Measurements from ENCODE around the gene ZFP69B.
"Not testable (repeated sequence)": the region's sequence is repeated elsewhere in the genome, so short reads cannot be mapped to it uniquely, and the experiment has no call there.

Gene ZFP69B

DNA sequence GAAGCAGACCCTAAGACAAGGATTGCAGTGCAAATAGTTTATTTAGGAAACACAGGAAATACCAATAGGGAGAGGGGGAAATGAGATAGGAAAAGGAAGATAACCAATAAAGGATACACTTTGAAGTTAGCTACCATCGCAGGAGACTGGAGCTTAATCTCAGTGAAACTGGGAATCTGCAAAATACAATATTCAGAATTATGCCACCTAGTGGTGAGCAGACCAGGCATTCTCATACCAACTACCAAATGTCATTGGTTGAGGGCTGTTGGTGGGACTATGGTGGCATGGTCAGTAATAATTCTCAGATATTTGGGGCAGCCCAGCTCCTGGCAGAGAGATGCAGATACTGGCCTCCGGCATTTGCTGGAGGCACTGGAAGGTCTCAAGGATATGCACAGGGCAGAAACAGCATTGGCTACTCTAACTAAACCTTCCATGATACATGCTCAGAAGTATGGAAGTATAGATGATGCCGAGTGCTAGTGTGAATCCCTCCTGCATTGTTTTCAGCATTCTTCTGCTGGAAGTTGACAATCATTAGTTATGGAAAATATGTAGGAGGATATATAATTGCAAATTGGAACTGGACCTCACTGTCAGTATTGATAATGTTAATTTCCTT, 11.8 kb upstream of the ZFP69B start:
- DNase-seq, result no peak

DNA sequence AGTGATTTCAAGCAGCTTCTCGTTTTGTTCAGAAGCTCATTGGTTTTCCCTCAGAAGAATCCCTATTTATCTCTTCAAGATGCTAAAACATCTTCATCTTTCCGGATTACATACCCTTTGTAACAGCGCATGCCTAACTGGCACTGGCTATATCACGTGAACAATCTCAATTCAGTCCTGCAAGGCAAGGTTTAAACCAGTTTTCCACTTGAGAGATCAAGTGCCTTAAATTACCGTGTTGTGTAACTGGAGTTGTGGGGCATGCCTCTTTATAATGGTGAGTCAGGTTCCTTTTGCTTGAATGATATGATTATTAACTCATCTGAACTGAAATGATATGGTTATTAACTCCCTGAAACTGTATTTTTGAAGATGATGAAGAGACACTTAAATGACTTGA, 11.0 kb upstream of the ZFP69B start:
- DNase-seq, result no peak

- DNase-seq, result peak; percentile 71
Observed at GRCh38 chr1:40450495-40451237, 390 bp downstream of the ZFP69B start.

DNA sequence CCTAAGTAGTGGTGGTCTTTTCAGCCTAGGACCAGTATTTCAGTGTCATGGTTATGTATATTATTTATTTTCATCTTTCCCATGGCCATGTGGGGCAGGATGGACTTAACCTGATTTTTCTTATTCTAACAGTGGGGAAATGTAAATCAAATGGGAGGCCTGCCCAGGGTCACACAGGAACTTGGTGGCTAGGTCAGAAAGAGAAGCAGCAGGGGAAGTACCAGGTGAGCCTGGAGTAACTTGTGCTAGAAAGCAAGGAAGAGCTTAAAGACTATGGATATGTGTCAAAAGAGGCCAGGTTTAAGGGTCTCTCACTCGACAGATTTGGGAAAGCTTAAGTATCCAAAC, 936 bp downstream of the ZFP69B start:
- no peak for DNase-seq

GRCh38 chr1:40454873-40455272, 4.6 kb downstream of the ZFP69B start:
- no peak for DNase-seq

DNA sequence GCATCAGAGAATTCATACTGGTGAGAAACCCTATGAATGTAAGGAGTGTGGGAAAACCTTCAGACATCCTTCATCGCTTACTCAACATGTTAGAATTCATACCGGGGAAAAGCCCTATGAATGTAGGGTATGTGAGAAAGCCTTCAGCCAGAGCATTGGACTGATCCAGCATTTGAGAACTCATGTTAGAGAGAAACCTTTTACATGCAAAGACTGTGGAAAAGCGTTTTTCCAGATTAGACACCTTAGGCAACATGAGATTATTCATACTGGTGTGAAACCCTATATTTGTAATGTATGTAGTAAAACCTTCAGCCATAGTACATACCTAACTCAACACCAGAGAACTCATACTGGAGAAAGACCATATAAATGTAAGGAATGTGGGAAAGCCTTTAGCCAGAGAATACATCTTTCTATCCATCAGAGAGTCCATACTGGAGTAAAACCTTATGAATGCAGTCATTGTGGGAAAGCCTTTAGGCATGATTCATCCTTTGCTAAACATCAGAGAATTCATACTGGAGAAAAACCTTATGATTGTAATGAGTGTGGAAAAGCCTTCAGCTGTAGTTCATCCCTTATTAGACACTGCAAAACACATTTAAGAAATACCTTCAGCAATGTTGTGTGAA, 12.8 kb downstream of the ZFP69B start:
- no peak for DNase-seq

DNA sequence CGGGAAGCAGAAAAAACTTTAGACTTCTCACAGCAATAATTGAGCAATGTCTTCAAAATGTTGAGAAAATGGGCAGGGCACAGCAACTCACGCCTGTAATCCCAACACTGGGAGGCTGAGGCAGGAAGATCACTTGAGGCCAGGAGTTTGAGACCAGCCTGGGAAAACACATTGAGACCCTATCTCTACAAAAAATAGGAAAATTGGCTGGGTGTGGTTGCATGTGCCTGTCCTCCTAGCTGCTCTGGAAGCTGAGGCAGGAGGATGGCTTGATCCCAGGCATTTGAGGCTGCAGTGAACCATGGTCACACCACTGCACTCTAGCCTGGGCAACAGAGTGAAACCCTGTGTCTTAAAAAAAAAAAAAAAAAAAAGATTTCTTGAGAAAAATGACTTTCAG, 19.1 kb downstream of the ZFP69B start:
- DNase-seq, result no peak

- no peak for DNase-seq
Observed at GRCh38 chr1:40475268-40475667, 25.0 kb downstream of the ZFP69B start.

GRCh38 chr1:40476924-40477677, 26.8 kb downstream of the ZFP69B start, which contains the start of gene ZFP69:
Gene ZFP69 (plus strand): TSS chr1:40477290. CDS start chr1:40479362, 2,072 bp downstream.
- DNase-seq, result peak; percentile 75

- DNase-seq, result no peak
Observed at GRCh38 chr1:40477678-40478053, 27.4 kb downstream of the ZFP69B start.

GRCh38 chr1:40478276-40478675, 28.0 kb downstream of the ZFP69B start:
- DNase-seq, result no peak

DNA sequence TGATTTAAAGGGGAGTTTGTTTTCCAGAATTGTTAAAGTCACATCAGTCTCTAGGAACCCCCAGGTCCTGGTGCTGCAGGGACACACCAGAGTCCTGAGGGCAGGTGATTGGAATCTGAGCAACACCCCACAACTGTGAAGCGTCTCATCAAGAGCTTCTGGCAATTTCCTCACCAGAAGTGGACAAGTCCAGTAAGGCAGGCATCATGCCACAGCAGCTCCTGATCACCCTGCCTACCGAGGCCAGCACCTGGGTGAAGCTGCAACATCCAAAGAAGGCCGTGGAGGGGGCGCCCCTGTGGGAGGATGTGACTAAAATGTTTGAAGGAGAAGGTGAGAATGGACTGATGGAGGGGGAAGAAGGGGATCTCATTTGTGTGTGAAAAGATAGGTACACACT, 28.9 kb downstream of the ZFP69B start:
- no peak for DNase-seq

DNA sequence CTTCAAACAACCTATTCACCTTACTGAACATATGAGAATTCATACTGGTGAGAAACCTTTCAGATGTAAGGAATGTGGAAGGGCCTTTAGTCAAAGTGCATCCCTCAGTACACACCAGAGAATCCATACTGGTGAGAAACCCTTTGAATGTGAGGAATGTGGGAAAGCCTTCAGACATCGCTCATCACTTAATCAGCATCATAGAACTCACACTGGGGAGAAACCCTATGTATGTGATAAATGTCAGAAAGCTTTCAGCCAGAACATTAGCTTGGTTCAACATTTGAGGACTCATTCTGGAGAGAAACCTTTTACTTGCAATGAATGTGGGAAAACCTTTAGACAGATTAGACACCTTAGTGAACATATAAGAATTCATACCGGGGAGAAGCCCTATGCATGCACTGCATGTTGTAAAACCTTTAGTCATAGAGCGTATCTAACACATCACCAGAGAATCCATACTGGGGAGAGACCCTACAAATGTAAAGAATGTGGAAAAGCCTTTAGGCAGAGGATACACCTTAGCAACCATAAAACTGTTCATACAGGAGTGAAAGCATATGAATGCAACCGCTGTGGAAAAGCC, 45.1 kb downstream of the ZFP69B start:
- no peak for DNase-seq

DNA sequence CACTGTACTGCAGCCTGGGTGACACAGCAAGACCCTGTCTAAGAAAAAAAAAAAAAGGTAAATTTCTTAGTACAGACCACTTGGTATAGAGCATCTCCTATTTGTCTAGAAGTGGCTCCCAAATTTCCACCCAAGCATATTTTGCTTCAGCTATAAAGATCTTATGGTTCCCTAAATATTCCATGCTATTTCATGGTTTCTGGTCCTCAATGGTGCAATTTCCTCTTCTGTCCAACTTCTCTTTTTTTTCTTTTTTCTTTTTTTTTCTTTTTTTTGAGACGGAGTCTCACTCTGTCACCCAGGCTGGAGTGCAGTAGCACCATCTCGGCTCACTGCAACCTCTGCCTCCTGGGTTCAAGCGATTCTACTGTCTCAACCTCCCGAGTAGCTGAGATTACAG, 52.4 kb downstream of the ZFP69B start:
- DNase-seq, result not testable (repeated sequence)

DNA sequence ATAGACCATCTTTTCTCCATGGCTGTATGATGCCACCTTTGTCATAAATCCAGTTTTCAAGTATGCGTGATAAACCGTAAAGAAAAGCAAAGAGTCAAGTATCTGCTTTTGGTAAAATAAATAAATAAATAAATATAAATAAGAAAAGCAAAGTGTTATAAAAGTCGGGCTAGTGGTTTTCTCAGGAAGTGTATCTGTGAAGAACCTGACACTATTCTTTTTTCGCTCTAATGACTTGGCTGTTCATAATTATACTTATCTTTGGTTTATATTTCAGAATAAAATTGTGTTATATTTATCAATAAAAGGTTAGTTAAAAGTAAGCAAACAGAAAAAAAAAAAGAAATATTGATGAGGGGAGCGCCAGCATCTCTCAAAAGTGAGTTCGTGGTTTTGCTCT, 57.7 kb downstream of the ZFP69B start:
- no peak for DNase-seq

GRCh38 chr1:40508375-40509341, 58.4 kb downstream of the ZFP69B start, which contains the start of gene EXO5:
Gene EXO5 (plus strand): TSS chr1:40508767. CDS start chr1:40514545, 5,778 bp downstream.
- peak; percentile 79 for DNase-seq
